NCI-H1930 (cell line): ENCODE results near the gene TCTN1.
"Not testable (repeated sequence)": the region's sequence is repeated elsewhere in the genome, so short reads cannot be mapped to it uniquely, and the experiment has no call there.

Experiments
- DNase-seq, 2 experiments: peaks; one replicate each; lab custom pipeline; 2025; lab: John Stamatoyannopoulos, UW

The TCTN1 gene

GRCh38 chr12:110585231-110585799, 28.6 kb upstream of the TCTN1 start:
- DNase-seq = no peak

GRCh38 chr12:110587102-110587501, 26.8 kb upstream of the TCTN1 start:
- DNase-seq = not testable (repeated sequence)

GRCh38 chr12:110590059-110590458, 23.9 kb upstream of the TCTN1 start:
- DNase-seq = no peak

- DNase-seq = no peak
Observed at GRCh38 chr12:110590806-110591326, 23.1 kb upstream of the TCTN1 start.

- no peak for DNase-seq
Observed at GRCh38 chr12:110591451-110592051, 22.4 kb upstream of the TCTN1 start.

- DNase-seq = no peak
Observed at GRCh38 chr12:110592078-110592477, 21.9 kb upstream of the TCTN1 start.

- not testable (repeated sequence) for DNase-seq
Observed at GRCh38 chr12:110592919-110593318, 21.0 kb upstream of the TCTN1 start.

- DNase-seq = no peak
Observed at GRCh38 chr12:110597885-110598284, 16.0 kb upstream of the TCTN1 start.

- no peak for DNase-seq
Observed at GRCh38 chr12:110599334-110599733, 14.6 kb upstream of the TCTN1 start.

GRCh38 chr12:110600254-110600653, 13.7 kb upstream of the TCTN1 start:
- DNase-seq = peak; percentile 3 to 9

- DNase-seq = peak; percentile 29 to 56
Observed at GRCh38 chr12:110602085-110602814, 11.7 kb upstream of the TCTN1 start.

- DNase-seq = no peak
Observed at GRCh38 chr12:110606253-110606611, 7.7 kb upstream of the TCTN1 start.

- no peak for DNase-seq
Observed at GRCh38 chr12:110613071-110613770, 708 bp upstream of the TCTN1 start.

- DNase-seq = no peak
Observed at GRCh38 chr12:110615171-110615570, 1.2 kb downstream of the TCTN1 start.

- no peak for DNase-seq
Observed at GRCh38 chr12:110616471-110617115, 2.7 kb downstream of the TCTN1 start.

GRCh38 chr12:110619534-110619953, 5.6 kb downstream of the TCTN1 start:
- DNase-seq = no peak

GRCh38 chr12:110622582-110622981, 8.7 kb downstream of the TCTN1 start:
- no peak for DNase-seq

GRCh38 chr12:110627500-110628195, 13.7 kb downstream of the TCTN1 start:
- DNase-seq = no peak

- DNase-seq = no peak
Observed at GRCh38 chr12:110635055-110635454, 21.1 kb downstream of the TCTN1 start.

GRCh38 chr12:110636516-110636915, 22.6 kb downstream of the TCTN1 start:
- no peak for DNase-seq

GRCh38 chr12:110637869-110638441, 24.0 kb downstream of the TCTN1 start:
- DNase-seq = no peak
